ENCODE results near the gene RNF186. TPM values are rescaled to one million over a fixed set of nuclear protein-coding genes. Genes with fewer than 3 reads are reported as not detected.

Gene RNF186, protein sequence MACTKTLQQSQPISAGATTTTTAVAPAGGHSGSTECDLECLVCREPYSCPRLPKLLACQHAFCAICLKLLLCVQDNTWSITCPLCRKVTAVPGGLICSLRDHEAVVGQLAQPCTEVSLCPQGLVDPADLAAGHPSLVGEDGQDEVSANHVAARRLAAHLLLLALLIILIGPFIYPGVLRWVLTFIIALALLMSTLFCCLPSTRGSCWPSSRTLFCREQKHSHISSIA
- not detected in 3 replicates for total RNA-seq (2021)
- Bru-seq, nascent RNA, result not detected
- long read RNA-seq, experiment 1, result 0 reads
- long read RNA-seq, experiment 2, result 0 reads
- long read RNA-seq, experiment 3, result 0 reads

DNA sequence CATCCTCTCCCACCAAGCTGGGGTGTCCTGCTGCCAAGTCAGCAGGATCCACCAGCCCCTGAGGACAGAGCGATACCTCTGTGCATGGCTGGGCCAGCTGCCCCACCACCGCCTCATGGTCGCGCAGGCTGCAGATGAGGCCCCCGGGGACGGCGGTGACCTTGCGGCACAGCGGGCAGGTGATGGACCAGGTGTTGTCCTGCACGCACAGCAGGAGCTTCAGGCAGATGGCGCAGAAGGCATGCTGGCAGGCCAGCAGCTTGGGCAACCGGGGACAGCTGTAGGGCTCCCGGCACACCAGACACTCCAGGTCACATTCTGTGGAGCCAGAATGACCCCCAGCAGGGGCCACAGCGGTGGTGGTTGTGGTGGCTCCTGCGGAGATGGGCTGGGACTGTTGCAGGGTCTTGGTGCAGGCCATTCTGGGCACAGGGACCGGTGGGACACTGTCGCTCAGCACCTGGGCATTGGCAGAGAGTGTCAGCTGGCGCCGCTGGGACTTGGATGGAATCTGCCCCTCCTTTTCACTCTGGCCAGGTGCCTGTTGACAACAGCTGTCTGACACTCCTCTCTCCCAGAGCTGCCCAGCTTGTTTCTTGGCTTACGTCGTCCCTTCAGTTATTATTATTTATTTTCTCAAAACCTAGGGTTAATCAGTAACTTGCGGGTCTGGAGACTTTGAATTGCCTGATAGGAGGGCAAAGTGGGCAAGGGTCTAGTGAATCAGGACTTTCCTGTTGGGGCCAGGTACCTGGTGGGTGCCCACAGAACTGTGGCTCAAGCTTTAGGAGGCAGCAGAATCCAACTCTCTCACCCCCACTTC is at the start of gene RNF186:
TSS of gene RNF186 (minus strand) at position 603 of the 823 bp plus-strand sequence. CDS start at position 421, 182 bp downstream.
- Mint-ChIP-seq H3K27me3 (ENCODE audit: low read depth) (no peaks in the 10 kb centered on the region; the same call in 1 of the 2 replicates), H3K27ac (peak within 1 kb of the TSS; percentile 99), H3K36me3 (no peaks in the 10 kb centered on the region), H3K9me3 (no peaks in the 10 kb centered on the region), H3K4me3 (no peak within 1 kb of the TSS), H3K4me1 (peaks cover 58% of the 10 kb centered on the region)
- ATAC-seq (no peak), DNase-seq (ENCODE audit: low spot score) (no peak)
- TF ChIP-seq KAT7 (CRISPR knock-in tag; IDR thresholded peaks at IDR 0.05; ENCODE audit: borderline replicate concordance) (no peak), SMAD3 (CRISPR knock-in tag; IDR thresholded peaks at IDR 0.05; ENCODE audit: borderline replicate concordance) (no peak), TP53 (CRISPR knock-in tag; IDR thresholded peaks at IDR 0.05) (no peak), CBFB (CRISPR knock-in tag; IDR thresholded peaks at IDR 0.05; ENCODE audit: low read depth) (no peak), EMX1 (CRISPR knock-in tag; IDR thresholded peaks at IDR 0.05) (no peak), MYBL2 (CRISPR knock-in tag; IDR thresholded peaks at IDR 0.05) (no peak), HMGA2 (CRISPR knock-in tag; IDR thresholded peaks at IDR 0.05) (no peak), FOXJ3 (CRISPR knock-in tag; IDR thresholded peaks at IDR 0.05; ENCODE audit: borderline replicate concordance) (no peak), JAZF1 (CRISPR knock-in tag; IDR thresholded peaks at IDR 0.05) (no peak), SMAD4 (CRISPR knock-in tag; IDR thresholded peaks at IDR 0.05) (no peak), USF2 (CRISPR knock-in tag; IDR thresholded peaks at IDR 0.05) (no peak), ZMAT4 (CRISPR knock-in tag; IDR thresholded peaks at IDR 0.05) (no peak), SP1 (CRISPR knock-in tag; conservative IDR thresholded peaks at IDR 0.05) (no peak)
- TF ChIP-seq, protein P1, sequence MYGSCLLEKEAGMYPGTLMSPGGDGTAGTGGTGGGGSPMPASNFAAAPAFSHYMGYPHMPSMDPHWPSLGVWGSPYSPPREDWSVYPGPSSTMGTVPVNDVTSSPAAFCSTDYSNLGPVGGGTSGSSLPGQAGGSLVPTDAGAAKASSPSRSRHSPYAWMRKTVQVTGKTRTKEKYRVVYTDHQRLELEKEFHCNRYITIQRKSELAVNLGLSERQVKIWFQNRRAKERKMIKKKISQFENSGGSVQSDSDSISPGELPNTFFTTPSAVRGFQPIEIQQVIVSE (CRISPR knock-in tag; IDR thresholded peaks at IDR 0.05; ENCODE audit: borderline replicate concordance), result no peak
- TF ChIP-seq, protein P2, sequence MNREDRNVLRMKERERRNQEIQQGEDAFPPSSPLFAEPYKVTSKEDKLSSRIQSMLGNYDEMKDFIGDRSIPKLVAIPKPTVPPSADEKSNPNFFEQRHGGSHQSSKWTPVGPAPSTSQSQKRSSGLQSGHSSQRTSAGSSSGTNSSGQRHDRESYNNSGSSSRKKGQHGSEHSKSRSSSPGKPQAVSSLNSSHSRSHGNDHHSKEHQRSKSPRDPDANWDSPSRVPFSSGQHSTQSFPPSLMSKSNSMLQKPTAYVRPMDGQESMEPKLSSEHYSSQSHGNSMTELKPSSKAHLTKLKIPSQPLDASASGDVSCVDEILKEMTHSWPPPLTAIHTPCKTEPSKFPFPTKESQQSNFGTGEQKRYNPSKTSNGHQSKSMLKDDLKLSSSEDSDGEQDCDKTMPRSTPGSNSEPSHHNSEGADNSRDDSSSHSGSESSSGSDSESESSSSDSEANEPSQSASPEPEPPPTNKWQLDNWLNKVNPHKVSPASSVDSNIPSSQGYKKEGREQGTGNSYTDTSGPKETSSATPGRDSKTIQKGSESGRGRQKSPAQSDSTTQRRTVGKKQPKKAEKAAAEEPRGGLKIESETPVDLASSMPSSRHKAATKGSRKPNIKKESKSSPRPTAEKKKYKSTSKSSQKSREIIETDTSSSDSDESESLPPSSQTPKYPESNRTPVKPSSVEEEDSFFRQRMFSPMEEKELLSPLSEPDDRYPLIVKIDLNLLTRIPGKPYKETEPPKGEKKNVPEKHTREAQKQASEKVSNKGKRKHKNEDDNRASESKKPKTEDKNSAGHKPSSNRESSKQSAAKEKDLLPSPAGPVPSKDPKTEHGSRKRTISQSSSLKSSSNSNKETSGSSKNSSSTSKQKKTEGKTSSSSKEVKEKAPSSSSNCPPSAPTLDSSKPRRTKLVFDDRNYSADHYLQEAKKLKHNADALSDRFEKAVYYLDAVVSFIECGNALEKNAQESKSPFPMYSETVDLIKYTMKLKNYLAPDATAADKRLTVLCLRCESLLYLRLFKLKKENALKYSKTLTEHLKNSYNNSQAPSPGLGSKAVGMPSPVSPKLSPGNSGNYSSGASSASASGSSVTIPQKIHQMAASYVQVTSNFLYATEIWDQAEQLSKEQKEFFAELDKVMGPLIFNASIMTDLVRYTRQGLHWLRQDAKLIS (CRISPR knock-in tag; IDR thresholded peaks at IDR 0.05; ENCODE audit: borderline replicate concordance), result no peak
- TF ChIP-seq, protein P3, sequence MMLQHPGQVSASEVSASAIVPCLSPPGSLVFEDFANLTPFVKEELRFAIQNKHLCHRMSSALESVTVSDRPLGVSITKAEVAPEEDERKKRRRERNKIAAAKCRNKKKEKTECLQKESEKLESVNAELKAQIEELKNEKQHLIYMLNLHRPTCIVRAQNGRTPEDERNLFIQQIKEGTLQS (CRISPR knock-in tag; conservative IDR thresholded peaks at IDR 0.05), result no peak
- ChIA-PET POLR2A (no interaction called here), CTCF (interaction anchor here (1.4 to 2.4 kb wide), 3 partner anchors 42 to 153 kb away, joined by 3 to 8 read pairs (median 3); no protein-coding TSS in a partner anchor)

- CTCF ChIA-PET, result no interaction called here
- no peak overlapping the region for H3K4me3 Mint-ChIP-seq
- ATAC-seq, result no peak
- TF ChIP-seq NFATC4 (CRISPR knock-in tag; IDR thresholded peaks at IDR 0.05) (no peak), ZSCAN18 (CRISPR knock-in tag; IDR thresholded peaks at IDR 0.05) (no peak), TCF7 (CRISPR knock-in tag; IDR thresholded peaks at IDR 0.05; ENCODE audit: low read depth) (no peak), ZNF219 (CRISPR knock-in tag; IDR thresholded peaks at IDR 0.05; ENCODE audit: borderline replicate concordance) (no peak), SOX15 (CRISPR knock-in tag; IDR thresholded peaks at IDR 0.05) (no peak), FOXK1 (CRISPR knock-in tag; IDR thresholded peaks at IDR 0.05) (no peak), ZNF416 (CRISPR knock-in tag; IDR thresholded peaks at IDR 0.05) (no peak)
- TF ChIP-seq, protein P4, sequence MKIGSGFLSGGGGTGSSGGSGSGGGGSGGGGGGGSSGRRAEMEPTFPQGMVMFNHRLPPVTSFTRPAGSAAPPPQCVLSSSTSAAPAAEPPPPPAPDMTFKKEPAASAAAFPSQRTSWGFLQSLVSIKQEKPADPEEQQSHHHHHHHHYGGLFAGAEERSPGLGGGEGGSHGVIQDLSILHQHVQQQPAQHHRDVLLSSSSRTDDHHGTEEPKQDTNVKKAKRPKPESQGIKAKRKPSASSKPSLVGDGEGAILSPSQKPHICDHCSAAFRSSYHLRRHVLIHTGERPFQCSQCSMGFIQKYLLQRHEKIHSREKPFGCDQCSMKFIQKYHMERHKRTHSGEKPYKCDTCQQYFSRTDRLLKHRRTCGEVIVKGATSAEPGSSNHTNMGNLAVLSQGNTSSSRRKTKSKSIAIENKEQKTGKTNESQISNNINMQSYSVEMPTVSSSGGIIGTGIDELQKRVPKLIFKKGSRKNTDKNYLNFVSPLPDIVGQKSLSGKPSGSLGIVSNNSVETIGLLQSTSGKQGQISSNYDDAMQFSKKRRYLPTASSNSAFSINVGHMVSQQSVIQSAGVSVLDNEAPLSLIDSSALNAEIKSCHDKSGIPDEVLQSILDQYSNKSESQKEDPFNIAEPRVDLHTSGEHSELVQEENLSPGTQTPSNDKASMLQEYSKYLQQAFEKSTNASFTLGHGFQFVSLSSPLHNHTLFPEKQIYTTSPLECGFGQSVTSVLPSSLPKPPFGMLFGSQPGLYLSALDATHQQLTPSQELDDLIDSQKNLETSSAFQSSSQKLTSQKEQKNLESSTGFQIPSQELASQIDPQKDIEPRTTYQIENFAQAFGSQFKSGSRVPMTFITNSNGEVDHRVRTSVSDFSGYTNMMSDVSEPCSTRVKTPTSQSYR (CRISPR knock-in tag; IDR thresholded peaks at IDR 0.05), result no peak
Measured at GRCh38 chr1:19864570-19865160, 49.6 kb upstream of the RNF186 start.

More at GRCh38 chr1:19864570-19865160, 49.6 kb upstream of the RNF186 start:
- Mint-ChIP-seq H3K36me3 (peaks cover 5% of the 10 kb centered on the region), H3K27ac (no peak overlapping the region), H3K9me3 (peaks cover 14% of the 10 kb centered on the region), H3K4me1 (no peaks in the 10 kb centered on the region), H3K27me3 (ENCODE audit: low read depth) (peaks cover 32% of the 10 kb centered on the region)
- DNase-seq (ENCODE audit: low spot score), result no peak
- POLR2A ChIA-PET, result no interaction called here

Data from WTC11 (cell line).